ENCODE results near the gene IL21R.

Gene IL21R

GRCh38 chr16:27498916-27499658, 97.1 kb downstream of the IL21R start:
- peaks cover 75 to 85% of the 10 kb centered on the region in 2 donors for H3K36me3 ChIP-seq (ENCODE audit: control insufficient read depth in 2 of 2, insufficient read depth in 2 of 2, low read length in 2 of 2)
- no peaks in the 10 kb centered on the region for H3K4me1 ChIP-seq (ENCODE audit: control insufficient read depth in 2 of 2, insufficient read depth in 2 of 2, low read length in 2 of 2)
- no peak overlapping the region for H3K27ac ChIP-seq (ENCODE audit: low read depth in 2 of 2, low read length in 2 of 2)
- no peaks in the 10 kb centered on the region for H3K27me3 ChIP-seq (ENCODE audit: control insufficient read depth in 2 of 2, insufficient read depth in 2 of 2, low read length in 2 of 2)
- no peaks in the 10 kb centered on the region for H3K9me3 ChIP-seq (ENCODE audit: control insufficient read depth in 2 of 2, low read length in 2 of 2)
- no peak overlapping the region for H3K4me3 ChIP-seq (ENCODE audit: low read length in 2 of 2)
- H3K9ac ChIP-seq (ENCODE audit: low read depth in 1 of 2, low read length in 2 of 2), result no peak overlapping the region

- H3K9me3 ChIP-seq (ENCODE audit: control insufficient read depth in 2 of 2, low read length in 2 of 2), result no peaks in the 10 kb centered on the region
- H3K9ac ChIP-seq (ENCODE audit: low read depth in 1 of 2, low read length in 2 of 2), result no peak overlapping the region
- no peaks in the 10 kb centered on the region for H3K27me3 ChIP-seq (ENCODE audit: control insufficient read depth in 2 of 2, insufficient read depth in 2 of 2, low read length in 2 of 2)
These were observed 97.7 kb downstream of the IL21R start for GRCh38 chr16:27499659-27500055.

GRCh38 chr16:27500801-27501200, 98.8 kb downstream of the IL21R start:
- H3K9ac ChIP-seq (ENCODE audit: low read depth in 1 of 2, low read length in 2 of 2), result no peak overlapping the region
- H3K9me3 ChIP-seq (ENCODE audit: control insufficient read depth in 2 of 2, low read length in 2 of 2), result no peaks in the 10 kb centered on the region
- H3K27me3 ChIP-seq (ENCODE audit: control insufficient read depth in 2 of 2, insufficient read depth in 2 of 2, low read length in 2 of 2), result no peaks in the 10 kb centered on the region
- no peak overlapping the region for H3K4me3 ChIP-seq (ENCODE audit: low read length in 2 of 2)
- no peaks in the 10 kb centered on the region for H3K4me1 ChIP-seq (ENCODE audit: control insufficient read depth in 2 of 2, insufficient read depth in 2 of 2, low read length in 2 of 2)
- no peak overlapping the region for H3K27ac ChIP-seq (ENCODE audit: low read depth in 2 of 2, low read length in 2 of 2)
- H3K36me3 ChIP-seq (ENCODE audit: control insufficient read depth in 2 of 2, insufficient read depth in 2 of 2, low read length in 2 of 2), result peaks cover 81 to 93% of the 10 kb centered on the region in 2 donors

More at GRCh38 chr16:27499659-27500055, 97.7 kb downstream of the IL21R start:
- no peaks in the 10 kb centered on the region for H3K4me1 ChIP-seq (ENCODE audit: control insufficient read depth in 2 of 2, insufficient read depth in 2 of 2, low read length in 2 of 2)
- H3K27ac ChIP-seq (ENCODE audit: low read depth in 2 of 2, low read length in 2 of 2), result no peak overlapping the region
- H3K4me3 ChIP-seq (ENCODE audit: low read length in 2 of 2), result no peak overlapping the region
- H3K36me3 ChIP-seq (ENCODE audit: control insufficient read depth in 2 of 2, insufficient read depth in 2 of 2, low read length in 2 of 2), result peaks cover 76 to 88% of the 10 kb centered on the region in 2 donors

Data from mucosa of rectum (tissue), 2 donors.